Right renal pelvis (tissue), 4 donors: ENCODE results near the gene LYPD6B. TPM values are rescaled to one million over a fixed set of nuclear protein-coding genes. Genes with fewer than 3 reads are reported as not detected.

Experiments
- DNase-seq, 4 donors: peaks; one replicate each; pipeline ENCODE4 v3.0.0-alpha.2; 2013; ENCODE audit warnings: low read depth in 4 of 4, low spot score in 3 of 4, missing footprints in 1 of 4
- polyA plus RNA-seq, 4 donors: library from polyadenylated mRNA; unstranded; fragments of 120-200 nt; gene quantifications; one replicate each; pipeline ENCODE4 v1.2.1, GENCODE V29; 2013; ENCODE audit not compliant: insufficient read length in 4 of 4

The LYPD6B gene
- polyA plus RNA-seq, 4 donors, result 27.1 to 37.7 (median 28.9) TPM

- no peak for DNase-seq
These were observed 648 bp upstream of the LYPD6B start for GRCh38 chr2:149037851-149038250.

- no peak for DNase-seq
These were observed 770 bp downstream of the LYPD6B start for GRCh38 chr2:149039213-149039724.

- DNase-seq, result no peak
These were observed 2.0 kb downstream of the LYPD6B start for GRCh38 chr2:149040451-149040850.

GRCh38 chr2:149041482-149041881 lies 3.0 kb downstream of the LYPD6B start:
- no peak for DNase-seq

GRCh38 chr2:149042881-149043280 lies 4.4 kb downstream of the LYPD6B start:
- DNase-seq, result no peak

- no peak for DNase-seq
These were observed 6.0 kb downstream of the LYPD6B start for GRCh38 chr2:149044500-149044899.

- DNase-seq, result no peak
These were observed 8.6 kb downstream of the LYPD6B start for GRCh38 chr2:149047118-149047517.

GRCh38 chr2:149049142-149049541 lies 10.6 kb downstream of the LYPD6B start:
- no peak for DNase-seq

- DNase-seq, result no peak
These were observed 11.7 kb downstream of the LYPD6B start for GRCh38 chr2:149050188-149050587.

- DNase-seq, result no peak
These were observed 17.3 kb downstream of the LYPD6B start for GRCh38 chr2:149055751-149056150.

GRCh38 chr2:149056541-149057255 lies 18.2 kb downstream of the LYPD6B start:
- no peak for DNase-seq

- no peak for DNase-seq
These were observed 18.9 kb downstream of the LYPD6B start for GRCh38 chr2:149057401-149057800.

GRCh38 chr2:149058936-149059335 lies 20.4 kb downstream of the LYPD6B start:
- no peak for DNase-seq

GRCh38 chr2:149059822-149060221 lies 21.3 kb downstream of the LYPD6B start:
- DNase-seq, result no peak

GRCh38 chr2:149061133-149061745 lies 22.7 kb downstream of the LYPD6B start:
- no peak for DNase-seq

GRCh38 chr2:149062531-149062930 lies 24.0 kb downstream of the LYPD6B start:
- DNase-seq, result no peak

- no peak for DNase-seq
These were observed 24.7 kb downstream of the LYPD6B start for GRCh38 chr2:149063177-149063576.

GRCh38 chr2:149064365-149064841 lies 25.9 kb downstream of the LYPD6B start:
- DNase-seq, result no peak

- DNase-seq, result no peak
These were observed 26.5 kb downstream of the LYPD6B start for GRCh38 chr2:149064856-149065630.

GRCh38 chr2:149068225-149068995 lies 29.9 kb downstream of the LYPD6B start:
- no peak for DNase-seq
